Hepatocyte (in vitro differentiated cells): ENCODE results near the gene DDX1.

Experiments used
- EZH2 ChIP-seq: fragments of 200-600 bp; sonication (generic); IDR thresholded peaks from 2 replicates; pipeline ENCODE4 v1.6.1; 2016; ENCODE audit warnings: antibody characterized with exemption, mild to moderate bottlenecking, borderline replicate concordance
- TF ChIP-seq, protein P1 (sequence below): fragments of 200-600 bp; sonication (generic); IDR thresholded peaks from 2 replicates; pipeline ENCODE4 v1.5.1; 2016; ENCODE audit warnings: antibody characterized with exemption, mild to moderate bottlenecking; ENCODE audit not compliant: poor library complexity

DNA sequence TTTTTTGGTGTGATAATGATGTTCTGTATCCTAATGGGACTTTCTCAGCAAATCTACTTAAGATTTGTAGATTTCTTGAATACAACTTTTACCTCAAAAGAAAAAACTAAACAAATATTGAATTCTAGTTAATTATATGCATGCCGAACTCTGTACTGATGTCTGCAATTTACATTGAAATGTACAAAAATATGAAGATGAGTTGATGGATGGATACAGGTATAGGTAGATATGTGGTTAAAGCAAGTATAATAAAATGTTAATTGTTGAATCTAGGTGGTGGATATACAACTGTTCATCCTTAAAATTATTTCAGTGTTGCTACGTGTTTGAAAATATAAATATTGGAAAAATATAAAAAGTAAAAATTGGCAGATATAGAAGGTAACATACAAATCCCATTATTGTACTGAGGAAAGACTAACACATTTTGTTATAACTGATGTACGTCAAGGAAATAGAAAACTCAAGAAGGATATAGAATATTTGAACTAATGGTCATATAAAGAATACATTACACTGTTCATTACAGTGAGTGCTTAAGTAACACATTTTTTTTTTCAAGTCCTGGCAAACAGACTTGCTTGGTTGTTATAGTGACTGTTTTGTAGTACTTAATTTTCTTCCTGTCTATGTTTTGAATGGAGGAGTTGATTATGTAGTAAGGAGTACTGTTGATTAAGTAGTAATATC, 33.8 kb downstream of the DDX1 start:
- TF ChIP-seq, protein P1, sequence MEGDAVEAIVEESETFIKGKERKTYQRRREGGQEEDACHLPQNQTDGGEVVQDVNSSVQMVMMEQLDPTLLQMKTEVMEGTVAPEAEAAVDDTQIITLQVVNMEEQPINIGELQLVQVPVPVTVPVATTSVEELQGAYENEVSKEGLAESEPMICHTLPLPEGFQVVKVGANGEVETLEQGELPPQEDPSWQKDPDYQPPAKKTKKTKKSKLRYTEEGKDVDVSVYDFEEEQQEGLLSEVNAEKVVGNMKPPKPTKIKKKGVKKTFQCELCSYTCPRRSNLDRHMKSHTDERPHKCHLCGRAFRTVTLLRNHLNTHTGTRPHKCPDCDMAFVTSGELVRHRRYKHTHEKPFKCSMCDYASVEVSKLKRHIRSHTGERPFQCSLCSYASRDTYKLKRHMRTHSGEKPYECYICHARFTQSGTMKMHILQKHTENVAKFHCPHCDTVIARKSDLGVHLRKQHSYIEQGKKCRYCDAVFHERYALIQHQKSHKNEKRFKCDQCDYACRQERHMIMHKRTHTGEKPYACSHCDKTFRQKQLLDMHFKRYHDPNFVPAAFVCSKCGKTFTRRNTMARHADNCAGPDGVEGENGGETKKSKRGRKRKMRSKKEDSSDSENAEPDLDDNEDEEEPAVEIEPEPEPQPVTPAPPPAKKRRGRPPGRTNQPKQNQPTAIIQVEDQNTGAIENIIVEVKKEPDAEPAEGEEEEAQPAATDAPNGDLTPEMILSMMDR = no peak
- no peak for TF ChIP-seq EZH2
